HepG2 (cell line): ENCODE measurements around the gene CACNA1F. TPM values are rescaled to one million over a fixed set of nuclear protein-coding genes. Genes with fewer than 3 reads are reported as not detected.

ENCODE experiments used
- ATF7 ChIP-seq, 2 experiments: fragments of 450-650 bp in 1 of 2; sonication (generic) in 1 of 2; formaldehyde crosslinking in 1 of 2; IDR thresholded peaks; 2 replicates each; pipeline versions ENCODE4 v1.4.0 to v1.6.1; 2016 to 2020; ENCODE audit warnings: antibody characterized with exemption in 1 of 2, mild to moderate bottlenecking in 1 of 2, missing genetic modification reagents in 1 of 2
- EHMT2 ChIP-seq: fragments of 200-600 bp; sonication (generic); IDR thresholded peaks from 2 replicates; pipeline ENCODE4 v1.7.0; 2017; ENCODE audit warnings: antibody characterized with exemption, low read depth, low read length, borderline replicate concordance
- FOXA3 ChIP-seq: IDR thresholded peaks from 2 replicates; pipeline ENCODE4 v1.6.1; 2016; ENCODE audit warnings: missing genetic modification reagents, missing compliant biosample characterization
- NCOA1 ChIP-seq: sonication (generic); formaldehyde crosslinking; IDR thresholded peaks from 2 replicates; pipeline ENCODE4 v1.9.0; 2021; ENCODE audit warnings: missing genetic modification reagents
- RFXAP ChIP-seq: sonication (generic); formaldehyde crosslinking; IDR thresholded peaks from 2 replicates; pipeline ENCODE4 v1.4.0; 2020; ENCODE audit warnings: missing genetic modification reagents, borderline replicate concordance
- ZNF441 ChIP-seq: sonication (generic); formaldehyde crosslinking; IDR thresholded peaks from 2 replicates; pipeline ENCODE4 v1.7.0; 2021; ENCODE audit warnings: missing genetic modification reagents, borderline replicate concordance
- ZNF629 ChIP-seq: sonication (generic); formaldehyde crosslinking; conservative IDR thresholded peaks from 2 replicates; pipeline ENCODE4 v1.5.0; 2020; ENCODE audit warnings: missing genetic modification reagents
- ZNF879 ChIP-seq: sonication (generic); formaldehyde crosslinking; IDR thresholded peaks from 2 replicates; pipeline ENCODE4 v1.8.1; 2023; ENCODE audit warnings: missing genetic modification reagents
- polyA plus RNA-seq, 8 experiments: library from polyadenylated mRNA; depleted of rRNA in 3 of 8; stranded (reverse) in 7 of 8; unstranded in 1 of 8; fragments of >200 nt; fragmentation: Illumina TruSeq in 4 of 8; extraction: Trizol in 4 of 8; gene quantifications; 2 replicates each; pipeline versions ENCODE4 v1.2.1 to v1.2.3, GENCODE V29; 2011 to 2016; ENCODE audit warnings: low read depth in 4 of 8, missing spikeins in 1 of 8, mixed read lengths in 1 of 8; ENCODE audit not compliant: insufficient read depth in 1 of 8
- total RNA-seq, 5 experiments: library from RNA; depleted of rRNA; stranded (reverse); fragments of >200 nt; fragmentation: Illumina TruSeq; extraction: Trizol; gene quantifications; 2 replicates each; pipeline ENCODE4 v1.2.3, GENCODE V29; 2016; ENCODE audit warnings: low read depth in 1 of 5
- TF ChIP-seq, protein P1 (sequence below): sonication (generic); formaldehyde crosslinking; IDR thresholded peaks from 2 replicates; pipeline ENCODE4 v1.4.0; 2020; ENCODE audit warnings: mild to moderate bottlenecking, missing genetic modification reagents
- TF ChIP-seq, protein P2 (sequence below): sonication (generic); formaldehyde crosslinking; IDR thresholded peaks from 2 replicates; pipeline ENCODE4 v1.9.0; 2022; ENCODE audit warnings: missing genetic modification reagents, mild to moderate bottlenecking, borderline replicate concordance
- TF ChIP-seq, protein P3 (sequence below): sonication (generic); formaldehyde crosslinking; IDR thresholded peaks from 2 replicates; pipeline ENCODE4 v1.4.0; 2020; ENCODE audit warnings: low read depth, mild to moderate bottlenecking, missing genetic modification reagents
- TF ChIP-seq, protein P4 (sequence below): sonication (generic); formaldehyde crosslinking; IDR thresholded peaks from 2 replicates; pipeline ENCODE4 v1.5.0; 2020; ENCODE audit warnings: missing genetic modification reagents, mild to moderate bottlenecking, borderline replicate concordance
- TF ChIP-seq, protein P5 (sequence below): fragments of 450-650 bp; IDR thresholded peaks from 2 replicates; pipeline ENCODE4 v1.6.1; 2017; ENCODE audit warnings: mild to moderate bottlenecking
- TF ChIP-seq, protein P6 (sequence below): sonication (generic); formaldehyde crosslinking; IDR thresholded peaks from 2 replicates; pipeline ENCODE4 v1.4.0; 2020; ENCODE audit warnings: missing genetic modification reagents

Gene CACNA1F
- total and polyA plus RNA-seq, 2 of the 13 experiments (the other 11 are each of a cell fraction or from before 2014, with no cell fraction given) = 0.03 TPM; not detected in 1

DNA sequence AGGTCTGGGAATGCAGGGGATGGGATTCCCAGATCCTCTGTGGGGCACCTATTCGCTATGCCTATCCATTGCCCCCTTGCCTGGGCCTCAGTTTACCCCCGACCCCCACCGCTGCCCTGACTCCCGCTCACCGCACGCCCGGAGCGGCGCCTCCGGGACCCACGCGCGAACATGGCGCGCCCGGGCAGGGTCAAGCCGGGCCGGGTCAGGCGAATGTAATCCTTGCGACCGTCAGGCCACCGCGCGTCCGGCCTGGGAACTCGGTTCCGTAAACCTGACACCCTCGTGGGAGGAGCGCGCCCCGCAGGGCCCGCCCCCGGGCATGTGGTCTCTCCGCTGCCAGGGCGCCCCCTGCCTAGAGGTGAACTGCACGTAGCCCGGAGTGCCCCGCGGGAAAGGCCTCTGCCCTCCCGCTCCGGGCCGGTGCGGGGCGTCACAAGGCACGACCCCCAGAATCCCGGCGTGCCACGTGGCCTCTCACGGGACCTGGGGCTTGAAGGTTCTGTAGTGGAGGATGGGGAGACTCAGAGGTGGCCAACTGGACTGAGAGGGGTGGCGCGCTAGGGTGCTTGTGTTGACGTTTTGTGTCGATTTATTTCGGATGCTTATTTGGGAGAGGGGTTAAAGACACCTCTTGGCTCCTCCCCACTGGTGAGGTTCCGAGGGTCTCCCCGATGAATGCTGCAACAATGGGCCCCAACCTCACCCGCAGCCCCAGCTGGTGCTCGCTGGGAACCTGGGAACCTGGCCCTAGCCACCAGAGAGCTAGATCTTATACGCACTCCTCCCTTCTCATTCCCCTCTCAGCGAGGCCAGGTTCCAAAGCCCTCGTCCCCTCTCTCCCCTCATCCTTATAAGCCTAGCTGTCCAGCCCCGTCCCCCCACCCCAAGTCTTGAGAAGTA is 46.8 kb downstream of the CACNA1F start, which contains the start of gene PRICKLE3 (continued):
- TF ChIP-seq EHMT2 (no peak), NCOA1 (no peak), ZNF879 (no peak), RFXAP (CRISPR knock-in tag) (no peak), ZNF629 (CRISPR knock-in tag) (no peak), ZNF441 (no peak), ATF7 (IDR thresholded peaks at IDR 0.05) (no peak), ATF7 (CRISPR knock-in tag; IDR thresholded peaks at IDR 0.05) (no peak), FOXA3 (peak; percentile 40; the same call in 1 of the 2 replicates)
- TF ChIP-seq, protein P1, sequence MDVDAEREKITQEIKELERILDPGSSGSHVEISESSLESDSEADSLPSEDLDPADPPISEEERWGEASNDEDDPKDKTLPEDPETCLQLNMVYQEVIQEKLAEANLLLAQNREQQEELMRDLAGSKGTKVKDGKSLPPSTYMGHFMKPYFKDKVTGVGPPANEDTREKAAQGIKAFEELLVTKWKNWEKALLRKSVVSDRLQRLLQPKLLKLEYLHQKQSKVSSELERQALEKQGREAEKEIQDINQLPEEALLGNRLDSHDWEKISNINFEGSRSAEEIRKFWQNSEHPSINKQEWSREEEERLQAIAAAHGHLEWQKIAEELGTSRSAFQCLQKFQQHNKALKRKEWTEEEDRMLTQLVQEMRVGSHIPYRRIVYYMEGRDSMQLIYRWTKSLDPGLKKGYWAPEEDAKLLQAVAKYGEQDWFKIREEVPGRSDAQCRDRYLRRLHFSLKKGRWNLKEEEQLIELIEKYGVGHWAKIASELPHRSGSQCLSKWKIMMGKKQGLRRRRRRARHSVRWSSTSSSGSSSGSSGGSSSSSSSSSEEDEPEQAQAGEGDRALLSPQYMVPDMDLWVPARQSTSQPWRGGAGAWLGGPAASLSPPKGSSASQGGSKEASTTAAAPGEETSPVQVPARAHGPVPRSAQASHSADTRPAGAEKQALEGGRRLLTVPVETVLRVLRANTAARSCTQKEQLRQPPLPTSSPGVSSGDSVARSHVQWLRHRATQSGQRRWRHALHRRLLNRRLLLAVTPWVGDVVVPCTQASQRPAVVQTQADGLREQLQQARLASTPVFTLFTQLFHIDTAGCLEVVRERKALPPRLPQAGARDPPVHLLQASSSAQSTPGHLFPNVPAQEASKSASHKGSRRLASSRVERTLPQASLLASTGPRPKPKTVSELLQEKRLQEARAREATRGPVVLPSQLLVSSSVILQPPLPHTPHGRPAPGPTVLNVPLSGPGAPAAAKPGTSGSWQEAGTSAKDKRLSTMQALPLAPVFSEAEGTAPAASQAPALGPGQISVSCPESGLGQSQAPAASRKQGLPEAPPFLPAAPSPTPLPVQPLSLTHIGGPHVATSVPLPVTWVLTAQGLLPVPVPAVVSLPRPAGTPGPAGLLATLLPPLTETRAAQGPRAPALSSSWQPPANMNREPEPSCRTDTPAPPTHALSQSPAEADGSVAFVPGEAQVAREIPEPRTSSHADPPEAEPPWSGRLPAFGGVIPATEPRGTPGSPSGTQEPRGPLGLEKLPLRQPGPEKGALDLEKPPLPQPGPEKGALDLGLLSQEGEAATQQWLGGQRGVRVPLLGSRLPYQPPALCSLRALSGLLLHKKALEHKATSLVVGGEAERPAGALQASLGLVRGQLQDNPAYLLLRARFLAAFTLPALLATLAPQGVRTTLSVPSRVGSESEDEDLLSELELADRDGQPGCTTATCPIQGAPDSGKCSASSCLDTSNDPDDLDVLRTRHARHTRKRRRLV (CRISPR knock-in tag) = no peak
- TF ChIP-seq, protein P2, sequence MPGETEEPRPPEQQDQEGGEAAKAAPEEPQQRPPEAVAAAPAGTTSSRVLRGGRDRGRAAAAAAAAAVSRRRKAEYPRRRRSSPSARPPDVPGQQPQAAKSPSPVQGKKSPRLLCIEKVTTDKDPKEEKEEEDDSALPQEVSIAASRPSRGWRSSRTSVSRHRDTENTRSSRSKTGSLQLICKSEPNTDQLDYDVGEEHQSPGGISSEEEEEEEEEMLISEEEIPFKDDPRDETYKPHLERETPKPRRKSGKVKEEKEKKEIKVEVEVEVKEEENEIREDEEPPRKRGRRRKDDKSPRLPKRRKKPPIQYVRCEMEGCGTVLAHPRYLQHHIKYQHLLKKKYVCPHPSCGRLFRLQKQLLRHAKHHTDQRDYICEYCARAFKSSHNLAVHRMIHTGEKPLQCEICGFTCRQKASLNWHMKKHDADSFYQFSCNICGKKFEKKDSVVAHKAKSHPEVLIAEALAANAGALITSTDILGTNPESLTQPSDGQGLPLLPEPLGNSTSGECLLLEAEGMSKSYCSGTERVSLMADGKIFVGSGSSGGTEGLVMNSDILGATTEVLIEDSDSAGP (CRISPR knock-in tag) = peak; percentile 54; the same call in 1 of the 2 replicates
- TF ChIP-seq, protein P3, sequence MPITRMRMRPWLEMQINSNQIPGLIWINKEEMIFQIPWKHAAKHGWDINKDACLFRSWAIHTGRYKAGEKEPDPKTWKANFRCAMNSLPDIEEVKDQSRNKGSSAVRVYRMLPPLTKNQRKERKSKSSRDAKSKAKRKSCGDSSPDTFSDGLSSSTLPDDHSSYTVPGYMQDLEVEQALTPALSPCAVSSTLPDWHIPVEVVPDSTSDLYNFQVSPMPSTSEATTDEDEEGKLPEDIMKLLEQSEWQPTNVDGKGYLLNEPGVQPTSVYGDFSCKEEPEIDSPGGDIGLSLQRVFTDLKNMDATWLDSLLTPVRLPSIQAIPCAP (CRISPR knock-in tag) = no peak
- TF ChIP-seq, protein P4, sequence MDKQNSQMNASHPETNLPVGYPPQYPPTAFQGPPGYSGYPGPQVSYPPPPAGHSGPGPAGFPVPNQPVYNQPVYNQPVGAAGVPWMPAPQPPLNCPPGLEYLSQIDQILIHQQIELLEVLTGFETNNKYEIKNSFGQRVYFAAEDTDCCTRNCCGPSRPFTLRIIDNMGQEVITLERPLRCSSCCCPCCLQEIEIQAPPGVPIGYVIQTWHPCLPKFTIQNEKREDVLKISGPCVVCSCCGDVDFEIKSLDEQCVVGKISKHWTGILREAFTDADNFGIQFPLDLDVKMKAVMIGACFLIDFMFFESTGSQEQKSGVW (CRISPR knock-in tag) = no peak
- TF ChIP-seq, protein P5, sequence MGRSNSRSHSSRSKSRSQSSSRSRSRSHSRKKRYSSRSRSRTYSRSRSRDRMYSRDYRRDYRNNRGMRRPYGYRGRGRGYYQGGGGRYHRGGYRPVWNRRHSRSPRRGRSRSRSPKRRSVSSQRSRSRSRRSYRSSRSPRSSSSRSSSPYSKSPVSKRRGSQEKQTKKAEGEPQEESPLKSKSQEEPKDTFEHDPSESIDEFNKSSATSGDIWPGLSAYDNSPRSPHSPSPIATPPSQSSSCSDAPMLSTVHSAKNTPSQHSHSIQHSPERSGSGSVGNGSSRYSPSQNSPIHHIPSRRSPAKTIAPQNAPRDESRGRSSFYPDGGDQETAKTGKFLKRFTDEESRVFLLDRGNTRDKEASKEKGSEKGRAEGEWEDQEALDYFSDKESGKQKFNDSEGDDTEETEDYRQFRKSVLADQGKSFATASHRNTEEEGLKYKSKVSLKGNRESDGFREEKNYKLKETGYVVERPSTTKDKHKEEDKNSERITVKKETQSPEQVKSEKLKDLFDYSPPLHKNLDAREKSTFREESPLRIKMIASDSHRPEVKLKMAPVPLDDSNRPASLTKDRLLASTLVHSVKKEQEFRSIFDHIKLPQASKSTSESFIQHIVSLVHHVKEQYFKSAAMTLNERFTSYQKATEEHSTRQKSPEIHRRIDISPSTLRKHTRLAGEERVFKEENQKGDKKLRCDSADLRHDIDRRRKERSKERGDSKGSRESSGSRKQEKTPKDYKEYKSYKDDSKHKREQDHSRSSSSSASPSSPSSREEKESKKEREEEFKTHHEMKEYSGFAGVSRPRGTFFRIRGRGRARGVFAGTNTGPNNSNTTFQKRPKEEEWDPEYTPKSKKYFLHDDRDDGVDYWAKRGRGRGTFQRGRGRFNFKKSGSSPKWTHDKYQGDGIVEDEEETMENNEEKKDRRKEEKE = no peak
- TF ChIP-seq, protein P6, sequence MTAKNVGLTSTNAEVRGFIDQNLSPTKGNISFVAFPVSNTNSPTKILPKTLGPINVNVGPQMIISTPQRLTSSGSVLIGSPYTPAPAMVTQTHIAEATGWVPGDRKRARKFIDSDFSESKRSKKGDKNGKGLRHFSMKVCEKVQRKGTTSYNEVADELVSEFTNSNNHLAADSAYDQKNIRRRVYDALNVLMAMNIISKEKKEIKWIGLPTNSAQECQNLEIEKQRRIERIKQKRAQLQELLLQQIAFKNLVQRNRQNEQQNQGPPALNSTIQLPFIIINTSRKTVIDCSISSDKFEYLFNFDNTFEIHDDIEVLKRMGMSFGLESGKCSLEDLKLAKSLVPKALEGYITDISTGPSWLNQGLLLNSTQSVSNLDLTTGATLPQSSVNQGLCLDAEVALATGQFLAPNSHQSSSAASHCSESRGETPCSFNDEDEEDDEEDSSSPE (CRISPR knock-in tag) = peak; percentile 57
